Measurements from ENCODE around the gene CCDC80.

- TF ChIP-seq RCOR1 (IDR thresholded peaks at IDR 0.05; ENCODE audit: borderline replicate concordance in 1 of 2, low read depth in 2 of 2, low read length in 2 of 2), result no peak
- TF ChIP-seq CBX1 (IDR thresholded peaks at IDR 0.05; ENCODE audit: low read depth), result no peak
- no peak for TF ChIP-seq CTBP1 (IDR thresholded peaks at IDR 0.05; ENCODE audit: borderline replicate concordance)
- no peak for TF ChIP-seq POU5F1 (IDR thresholded peaks at IDR 0.05; ENCODE audit: borderline replicate concordance, low read depth, low read length, partially characterized antibody)
- no peak for TF ChIP-seq BHLHE40 (IDR thresholded peaks at IDR 0.05; ENCODE audit: low read length)
- no peak for TF ChIP-seq KLF10 (CRISPR knock-in tag; IDR thresholded peaks at IDR 0.05)
- TF ChIP-seq CTCF (IDR thresholded peaks at IDR 0.05 in 2 of 3, conservative IDR thresholded peaks at IDR 0.05 in 1 of 3; ENCODE audit: insufficient read depth in 2 of 3, low read depth in 1 of 3, low read length in 3 of 3), result no peak
Measured at GRCh38 chr3:112617285-112617684, 23.7 kb downstream of the CCDC80 start.

Data from K562 (cell line).